ENCODE results near the gene LATS2.

Gene LATS2

GRCh38 chr13:21000647-21001046 is 60.7 kb downstream of the LATS2 start:
- no peak for DNase-seq (ENCODE audit: low read depth)
- no peak overlapping the region for H3K4me3 ChIP-seq (ENCODE audit: control insufficient read depth, low read depth, low read length)
- TF ChIP-seq, protein P1, sequence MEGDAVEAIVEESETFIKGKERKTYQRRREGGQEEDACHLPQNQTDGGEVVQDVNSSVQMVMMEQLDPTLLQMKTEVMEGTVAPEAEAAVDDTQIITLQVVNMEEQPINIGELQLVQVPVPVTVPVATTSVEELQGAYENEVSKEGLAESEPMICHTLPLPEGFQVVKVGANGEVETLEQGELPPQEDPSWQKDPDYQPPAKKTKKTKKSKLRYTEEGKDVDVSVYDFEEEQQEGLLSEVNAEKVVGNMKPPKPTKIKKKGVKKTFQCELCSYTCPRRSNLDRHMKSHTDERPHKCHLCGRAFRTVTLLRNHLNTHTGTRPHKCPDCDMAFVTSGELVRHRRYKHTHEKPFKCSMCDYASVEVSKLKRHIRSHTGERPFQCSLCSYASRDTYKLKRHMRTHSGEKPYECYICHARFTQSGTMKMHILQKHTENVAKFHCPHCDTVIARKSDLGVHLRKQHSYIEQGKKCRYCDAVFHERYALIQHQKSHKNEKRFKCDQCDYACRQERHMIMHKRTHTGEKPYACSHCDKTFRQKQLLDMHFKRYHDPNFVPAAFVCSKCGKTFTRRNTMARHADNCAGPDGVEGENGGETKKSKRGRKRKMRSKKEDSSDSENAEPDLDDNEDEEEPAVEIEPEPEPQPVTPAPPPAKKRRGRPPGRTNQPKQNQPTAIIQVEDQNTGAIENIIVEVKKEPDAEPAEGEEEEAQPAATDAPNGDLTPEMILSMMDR (conservative IDR thresholded peaks at IDR 0.05; ENCODE audit: control insufficient read depth, insufficient read depth, low read depth, low read length) = no peak

GRCh38 chr13:20998649-20999415 is 62.6 kb downstream of the LATS2 start:
- TF ChIP-seq, protein P1 (conservative IDR thresholded peaks at IDR 0.05; ENCODE audit: control insufficient read depth, insufficient read depth, low read depth, low read length) = no peak
- no peak overlapping the region for H3K4me3 ChIP-seq (ENCODE audit: control insufficient read depth, low read depth, low read length)
- no peak for DNase-seq (ENCODE audit: low read depth)

DNA sequence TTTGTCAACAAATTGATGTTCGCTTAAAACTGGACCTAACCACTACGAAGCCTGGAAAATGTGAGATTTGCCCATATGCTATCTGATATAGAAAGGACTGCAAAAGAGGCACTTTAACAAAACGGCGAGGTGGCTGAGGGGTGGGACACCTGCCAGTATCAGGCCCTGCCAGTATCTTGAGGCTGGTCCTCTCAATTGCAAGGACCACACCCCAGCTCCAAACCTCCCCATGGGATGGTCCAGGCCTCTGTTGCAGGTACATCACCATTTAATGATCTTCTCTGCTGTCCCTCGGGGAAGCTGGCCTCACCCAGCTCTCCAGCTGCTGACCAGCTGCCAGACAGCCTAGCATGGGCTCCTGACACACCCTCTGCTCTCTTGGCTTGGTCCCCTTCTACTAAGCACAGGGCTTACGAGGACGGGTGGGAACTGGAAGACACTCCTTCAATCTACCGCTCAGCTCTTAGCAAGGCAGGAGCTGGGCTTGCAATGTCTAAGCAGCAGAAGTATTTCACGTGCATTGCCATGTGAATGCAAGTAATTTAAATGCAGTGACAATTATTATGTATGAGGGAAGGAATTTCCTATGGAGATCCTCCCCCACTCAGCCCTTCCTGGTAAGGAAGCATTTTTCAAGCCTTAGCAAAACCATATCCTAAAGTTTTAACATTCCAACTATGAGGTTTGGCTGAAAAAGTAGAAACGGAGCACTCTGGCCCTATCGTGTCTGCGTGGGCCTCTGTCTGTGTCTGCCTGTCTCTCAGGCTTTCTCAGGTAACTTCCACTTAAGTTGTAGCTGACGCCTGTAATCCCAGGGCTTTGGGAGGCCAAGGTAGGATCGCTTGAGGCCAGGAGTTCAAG is 63.9 kb downstream of the LATS2 start:
- TF ChIP-seq, protein P1 (conservative IDR thresholded peaks at IDR 0.05; ENCODE audit: control insufficient read depth, insufficient read depth, low read depth, low read length) = no peak
- no peak overlapping the region for H3K4me3 ChIP-seq (ENCODE audit: control insufficient read depth, low read depth, low read length)
- peak; percentile 94 for DNase-seq (ENCODE audit: low read depth)

DNA sequence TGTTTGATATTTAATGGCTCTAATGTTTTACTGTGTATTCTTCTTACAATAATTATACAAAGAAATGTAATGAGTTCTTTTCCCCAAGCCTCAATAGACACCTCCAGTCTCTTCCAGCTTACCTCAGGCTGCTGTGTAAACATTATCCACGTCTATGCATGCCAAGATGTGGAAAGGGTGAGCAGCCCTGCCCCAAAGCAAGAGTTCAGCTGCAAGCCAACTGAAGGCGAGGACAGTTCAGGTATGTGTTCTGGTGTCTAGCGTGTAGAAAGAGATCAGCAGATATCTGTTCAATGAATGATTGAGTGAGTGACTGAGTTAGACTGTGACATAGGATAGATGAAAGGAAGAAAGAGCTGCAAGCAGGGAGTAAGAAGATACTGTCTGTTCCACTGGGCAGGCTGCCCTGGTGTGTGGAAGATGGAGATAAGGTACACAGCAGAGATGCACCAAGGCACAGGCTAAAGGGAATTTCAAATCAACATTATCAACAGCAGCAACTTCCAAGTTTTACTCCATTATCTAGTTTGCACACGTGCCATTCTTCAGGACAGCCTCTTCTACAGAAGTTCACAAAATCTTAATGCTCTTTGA is 66.0 kb downstream of the LATS2 start:
- no peak overlapping the region for H3K4me3 ChIP-seq (ENCODE audit: control insufficient read depth, low read depth, low read length)
- no peak for DNase-seq (ENCODE audit: low read depth)
- TF ChIP-seq, protein P1 (conservative IDR thresholded peaks at IDR 0.05; ENCODE audit: control insufficient read depth, insufficient read depth, low read depth, low read length) = no peak

DNA sequence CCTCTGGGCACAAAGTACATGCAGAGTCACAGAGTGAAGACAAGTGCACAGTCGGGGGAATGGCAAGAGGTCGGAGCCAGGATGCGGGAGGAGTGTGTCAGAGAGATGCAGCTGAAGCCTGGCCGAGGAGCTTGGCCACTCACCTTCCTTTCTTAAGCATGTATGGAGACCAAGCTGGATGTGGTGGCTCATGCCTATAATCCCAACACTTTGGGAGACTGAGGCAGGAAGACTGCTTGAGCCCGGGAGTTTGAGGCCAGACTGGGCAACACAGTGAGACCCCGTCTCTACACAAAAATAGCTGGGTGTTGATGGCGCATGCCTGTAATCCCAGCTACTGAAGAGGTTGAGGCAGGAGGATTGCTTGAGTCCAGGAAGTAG is 67.0 kb downstream of the LATS2 start:
- no peak for DNase-seq (ENCODE audit: low read depth)
- TF ChIP-seq, protein P1 (conservative IDR thresholded peaks at IDR 0.05; ENCODE audit: control insufficient read depth, insufficient read depth, low read depth, low read length) = no peak
- H3K4me3 ChIP-seq (ENCODE audit: control insufficient read depth, low read depth, low read length) = no peak overlapping the region

GRCh38 chr13:20993661-20994440 is 67.5 kb downstream of the LATS2 start:
- DNase-seq (ENCODE audit: low read depth) = peak; percentile 92
- H3K4me3 ChIP-seq (ENCODE audit: control insufficient read depth, low read depth, low read length) = no peak overlapping the region
- TF ChIP-seq, protein P1 (conservative IDR thresholded peaks at IDR 0.05; ENCODE audit: control insufficient read depth, insufficient read depth, low read depth, low read length) = no peak
